Measurements from ENCODE around the gene SH3D19.

Gene SH3D19

DNA sequence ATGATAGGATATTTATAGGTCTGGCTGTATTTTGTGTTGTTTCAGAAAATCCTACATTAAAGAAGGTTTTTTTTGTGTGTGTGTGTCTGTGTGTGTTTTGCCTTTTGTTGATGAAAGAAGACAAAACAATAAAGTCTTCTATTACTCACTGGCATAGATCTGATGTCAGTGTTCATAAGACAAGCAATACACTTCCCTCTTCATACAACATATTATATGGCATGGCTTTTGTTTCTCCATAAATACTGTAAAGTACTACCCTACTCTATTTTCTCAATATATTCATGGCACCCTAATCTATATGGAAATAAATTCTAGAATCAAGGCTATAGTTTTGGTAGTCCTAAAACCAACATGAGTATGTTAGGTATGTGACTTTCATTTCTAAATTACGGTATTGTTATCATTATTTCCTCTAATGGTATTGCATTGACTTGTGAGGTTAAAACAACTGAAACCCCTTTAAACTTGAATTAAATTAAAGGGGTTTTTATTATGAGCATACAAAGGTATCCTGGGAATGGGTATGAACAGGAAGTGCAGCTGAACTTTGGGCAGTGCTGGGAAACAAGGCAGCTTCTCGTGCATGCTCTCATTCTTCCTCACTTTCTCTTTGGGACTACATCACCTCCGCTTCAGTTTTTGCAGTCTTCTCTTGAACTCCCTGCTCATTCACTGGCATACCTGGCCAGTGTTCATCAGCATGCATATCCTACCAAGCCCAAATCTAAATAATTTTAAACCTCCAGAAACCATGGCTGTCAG lies 119.0 kb downstream of the SH3D19 start:
- TF ChIP-seq, protein P1, sequence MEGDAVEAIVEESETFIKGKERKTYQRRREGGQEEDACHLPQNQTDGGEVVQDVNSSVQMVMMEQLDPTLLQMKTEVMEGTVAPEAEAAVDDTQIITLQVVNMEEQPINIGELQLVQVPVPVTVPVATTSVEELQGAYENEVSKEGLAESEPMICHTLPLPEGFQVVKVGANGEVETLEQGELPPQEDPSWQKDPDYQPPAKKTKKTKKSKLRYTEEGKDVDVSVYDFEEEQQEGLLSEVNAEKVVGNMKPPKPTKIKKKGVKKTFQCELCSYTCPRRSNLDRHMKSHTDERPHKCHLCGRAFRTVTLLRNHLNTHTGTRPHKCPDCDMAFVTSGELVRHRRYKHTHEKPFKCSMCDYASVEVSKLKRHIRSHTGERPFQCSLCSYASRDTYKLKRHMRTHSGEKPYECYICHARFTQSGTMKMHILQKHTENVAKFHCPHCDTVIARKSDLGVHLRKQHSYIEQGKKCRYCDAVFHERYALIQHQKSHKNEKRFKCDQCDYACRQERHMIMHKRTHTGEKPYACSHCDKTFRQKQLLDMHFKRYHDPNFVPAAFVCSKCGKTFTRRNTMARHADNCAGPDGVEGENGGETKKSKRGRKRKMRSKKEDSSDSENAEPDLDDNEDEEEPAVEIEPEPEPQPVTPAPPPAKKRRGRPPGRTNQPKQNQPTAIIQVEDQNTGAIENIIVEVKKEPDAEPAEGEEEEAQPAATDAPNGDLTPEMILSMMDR (conservative IDR thresholded peaks at IDR 0.05; ENCODE audit: low read depth, low read length) = no peak
- no peak for DNase-seq (ENCODE audit: low read depth)
- H3K4me3 ChIP-seq (ENCODE audit: low read length) = no peak overlapping the region

DNA sequence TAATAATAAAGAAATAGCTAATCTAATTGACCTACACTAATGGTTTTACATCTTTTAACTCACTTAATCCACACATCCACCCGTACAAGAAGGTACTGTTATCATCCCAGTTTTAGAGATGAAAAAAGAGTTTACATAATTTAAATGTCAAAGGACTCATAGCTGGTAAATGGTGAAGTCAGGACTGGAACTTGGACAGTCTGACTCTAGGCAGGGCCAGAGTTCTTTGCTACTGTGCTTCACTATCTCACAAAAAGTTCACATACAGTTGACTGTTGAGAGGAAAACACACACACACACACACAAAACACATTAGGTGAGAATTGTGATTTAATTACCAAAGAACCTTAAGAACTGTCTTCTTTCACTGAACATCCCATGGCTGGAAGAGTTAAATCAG lies 119.7 kb downstream of the SH3D19 start:
- DNase-seq (ENCODE audit: low read depth) = no peak
- TF ChIP-seq, protein P1 (conservative IDR thresholded peaks at IDR 0.05; ENCODE audit: low read depth, low read length) = no peak

DNA sequence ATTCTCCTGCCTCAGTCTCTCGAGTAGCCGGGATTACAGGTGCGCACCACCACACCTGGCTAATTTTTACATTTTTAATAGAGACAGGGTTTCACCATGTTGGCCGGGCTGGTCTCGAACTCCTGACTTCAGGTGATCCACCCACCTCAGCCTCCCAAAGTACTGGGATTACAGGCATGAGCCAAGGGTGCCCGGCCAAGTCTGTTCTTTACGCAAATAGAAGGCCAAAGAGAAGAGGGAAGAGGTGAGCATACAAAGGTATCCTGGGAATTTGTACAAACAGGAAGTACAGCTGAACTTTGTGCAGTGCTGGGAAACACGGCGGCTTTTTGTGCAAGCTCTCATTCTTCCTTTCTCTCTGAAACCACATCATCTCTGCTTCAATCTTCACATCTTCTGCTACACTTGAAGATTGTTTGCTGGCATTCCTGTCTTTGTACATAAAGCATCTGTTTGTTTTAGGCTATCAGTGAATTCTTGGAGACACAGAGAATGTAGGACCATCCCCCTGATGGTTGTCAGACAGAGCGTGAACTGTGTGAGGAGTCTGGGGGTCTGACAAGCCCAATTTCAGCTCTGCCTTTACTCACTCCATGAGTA lies 120.4 kb downstream of the SH3D19 start:
- H3K4me3 ChIP-seq (ENCODE audit: low read length) = no peak overlapping the region
- TF ChIP-seq, protein P1 (conservative IDR thresholded peaks at IDR 0.05; ENCODE audit: low read depth, low read length) = no peak
- no peak for DNase-seq (ENCODE audit: low read depth)

More for the DNA sequence above, 119.7 kb downstream of the SH3D19 start:
- no peak overlapping the region for H3K4me3 ChIP-seq (ENCODE audit: low read length)

DNA sequence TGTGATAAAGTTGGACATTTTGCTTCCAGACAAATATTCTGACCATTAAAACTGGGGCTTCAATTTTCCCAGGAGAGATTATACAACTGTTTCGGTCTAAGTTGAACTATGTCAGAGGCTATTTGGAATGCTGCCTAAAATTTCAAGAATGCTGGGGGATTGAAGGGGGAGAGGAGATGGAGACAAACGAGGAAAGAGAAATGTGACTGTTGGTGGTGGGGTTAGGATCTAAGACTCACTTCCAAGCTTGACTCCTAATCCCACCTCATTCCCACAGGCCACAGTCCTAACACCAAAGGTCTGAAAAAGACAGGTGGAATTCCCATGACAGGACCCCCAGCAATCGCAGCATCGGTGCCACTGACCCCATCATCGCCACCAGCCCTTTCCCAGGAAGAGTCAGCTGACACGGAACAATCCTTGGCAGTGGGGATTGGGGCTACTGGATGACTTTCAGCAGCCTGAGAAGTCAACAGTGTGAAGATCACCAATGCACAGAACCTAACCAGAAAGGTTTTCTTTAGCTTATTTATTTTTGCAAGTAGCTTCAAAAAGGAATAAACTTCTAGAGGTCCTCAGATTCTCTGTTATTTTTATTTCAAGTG lies 122.5 kb downstream of the SH3D19 start:
- H3K4me3 ChIP-seq (ENCODE audit: low read length) = peak overlapping the region; percentile 26
- TF ChIP-seq, protein P1 (conservative IDR thresholded peaks at IDR 0.05; ENCODE audit: low read depth, low read length) = no peak
- peak; percentile 88 for DNase-seq (ENCODE audit: low read depth)

DNA sequence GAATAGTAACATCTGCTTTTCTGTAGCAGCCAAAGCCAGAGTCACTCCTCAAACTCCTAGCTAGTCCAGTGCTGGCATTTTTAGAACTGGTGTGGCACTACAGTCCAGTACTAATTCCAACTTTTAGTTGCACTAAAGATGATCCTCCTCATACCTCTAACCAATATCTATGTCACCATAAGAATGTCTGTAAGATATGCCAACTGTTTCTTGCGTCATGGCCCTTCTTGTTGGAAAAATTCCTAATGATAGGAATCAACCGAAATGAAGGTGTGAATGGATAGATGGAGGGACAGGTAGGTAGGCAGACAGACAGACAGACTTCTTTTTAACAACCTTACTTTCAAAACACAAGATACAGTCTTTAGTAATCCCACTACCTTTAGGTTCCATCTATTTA lies 123.0 kb downstream of the SH3D19 start:
- H3K4me3 ChIP-seq (ENCODE audit: low read length) = no peak overlapping the region
- TF ChIP-seq, protein P1 (conservative IDR thresholded peaks at IDR 0.05; ENCODE audit: low read depth, low read length) = no peak
- DNase-seq (ENCODE audit: low read depth) = no peak

DNA sequence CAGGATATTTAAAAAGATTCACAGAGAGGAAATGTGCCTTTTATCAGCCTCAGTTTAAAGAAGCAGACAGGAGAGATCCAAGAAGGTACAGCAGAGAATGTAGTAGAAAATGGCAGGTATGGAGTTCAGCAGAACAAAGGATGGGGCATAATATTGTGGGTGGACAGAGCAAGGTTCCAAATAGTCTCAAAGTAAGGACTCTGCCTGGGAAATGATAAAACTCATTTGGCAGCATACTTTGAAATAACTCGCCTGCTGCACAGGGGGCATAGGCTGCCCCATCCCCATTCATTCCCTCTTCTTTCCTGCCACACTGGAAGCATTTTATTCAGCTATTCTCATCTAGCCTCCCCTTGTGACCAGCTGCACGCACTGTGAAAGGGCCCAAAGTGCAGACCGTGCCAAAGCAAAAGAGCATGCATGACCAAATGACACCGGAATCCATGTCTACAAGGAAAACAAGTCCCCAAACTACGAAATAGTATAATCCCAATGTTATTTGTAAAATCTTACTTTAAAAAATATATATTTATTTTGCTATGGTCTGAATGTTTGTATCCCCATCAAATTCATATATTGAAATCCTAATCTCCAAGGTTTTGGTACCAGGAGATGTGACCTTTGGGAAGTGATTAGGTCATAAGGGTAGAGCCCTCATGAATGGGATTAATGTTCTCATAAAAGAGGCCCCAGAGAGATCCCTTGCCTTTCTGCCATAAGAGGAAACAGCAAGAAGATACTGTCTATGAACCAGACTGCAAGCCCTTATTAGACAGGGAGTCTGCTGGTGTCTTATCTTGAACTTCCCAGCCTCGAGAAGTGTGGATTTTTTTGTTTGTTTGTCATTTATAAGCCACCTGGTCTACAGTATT lies 125.8 kb downstream of the SH3D19 start:
- no peak overlapping the region for H3K4me3 ChIP-seq (ENCODE audit: low read length)
- DNase-seq (ENCODE audit: low read depth) = no peak
- TF ChIP-seq, protein P1 (conservative IDR thresholded peaks at IDR 0.05; ENCODE audit: low read depth, low read length) = no peak
